Measurements from ENCODE around the gene SCN10A. TPM values are rescaled to one million over a fixed set of nuclear protein-coding genes. Genes with fewer than 3 reads are reported as not detected.

SCN10A gene
- total RNA-seq, 1 donor from 2014 or later: not detected

GRCh38 chr3:38650248-38650951 lies 165.6 kb downstream of the SCN10A start:
- Mint-ChIP-seq H3K9me3 (ENCODE audit: unreplicated experiment) (no peaks in the 10 kb centered on the region), H3K27ac (ENCODE audit: unreplicated experiment) (no peak overlapping the region), H3K36me3 (ENCODE audit: unreplicated experiment) (no peaks in the 10 kb centered on the region), H3K4me3 (ENCODE audit: unreplicated experiment) (no peak overlapping the region), H3K4me1 (ENCODE audit: unreplicated experiment) (peaks cover 2% of the 10 kb centered on the region), H3K27me3 (ENCODE audit: unreplicated experiment) (peaks cover 20% of the 10 kb centered on the region)
- TF ChIP-seq CTCF (IDR thresholded peaks at IDR 0.05): no peak
- no peak for DNase-seq (ENCODE audit: extremely low spot score, unreplicated experiment)

- H3K9me3 Mint-ChIP-seq (ENCODE audit: unreplicated experiment): no peaks in the 10 kb centered on the region
- peak; percentile 75 for DNase-seq (ENCODE audit: extremely low spot score, unreplicated experiment)
- no peaks in the 10 kb centered on the region for H3K36me3 Mint-ChIP-seq (ENCODE audit: unreplicated experiment)
- peak within 1 kb of the TSS; percentile 63 for H3K4me3 Mint-ChIP-seq (ENCODE audit: unreplicated experiment)
- no peak for TF ChIP-seq CTCF (IDR thresholded peaks at IDR 0.05)
- H3K27me3 Mint-ChIP-seq (ENCODE audit: unreplicated experiment): peaks cover 19% of the 10 kb centered on the region
- peaks cover 2% of the 10 kb centered on the region for H3K4me1 Mint-ChIP-seq (ENCODE audit: unreplicated experiment)
- no peak within 1 kb of the TSS for H3K27ac Mint-ChIP-seq (ENCODE audit: unreplicated experiment)
Observed at GRCh38 chr3:38649500-38650247, 166.3 kb downstream of the SCN10A start, which contains the start of gene SCN5A. Gene SCN5A, minus strand, starts transcription at chr3:38649687. Its CDS starts 16,380 bp downstream, at chr3:38633307.

- no peaks in the 10 kb centered on the region for H3K9me3 Mint-ChIP-seq (ENCODE audit: unreplicated experiment)
- H3K4me1 Mint-ChIP-seq (ENCODE audit: unreplicated experiment): peaks cover 2% of the 10 kb centered on the region
- TF ChIP-seq CTCF (IDR thresholded peaks at IDR 0.05): no peak
- no peaks in the 10 kb centered on the region for H3K36me3 Mint-ChIP-seq (ENCODE audit: unreplicated experiment)
- H3K27me3 Mint-ChIP-seq (ENCODE audit: unreplicated experiment): peaks cover 24% of the 10 kb centered on the region
- peak overlapping the region; percentile 63 for H3K4me3 Mint-ChIP-seq (ENCODE audit: unreplicated experiment)
- DNase-seq (ENCODE audit: extremely low spot score, unreplicated experiment): peak; percentile 83
- H3K27ac Mint-ChIP-seq (ENCODE audit: unreplicated experiment): no peak overlapping the region
Observed at GRCh38 chr3:38648659-38649499, 167.1 kb downstream of the SCN10A start.

GRCh38 chr3:38648024-38648658 lies 167.9 kb downstream of the SCN10A start:
- Mint-ChIP-seq H3K36me3 (ENCODE audit: unreplicated experiment) (no peaks in the 10 kb centered on the region), H3K27ac (ENCODE audit: unreplicated experiment) (no peak overlapping the region), H3K4me3 (ENCODE audit: unreplicated experiment) (peak overlapping the region; percentile 63), H3K4me1 (ENCODE audit: unreplicated experiment) (peaks cover 2% of the 10 kb centered on the region), H3K9me3 (ENCODE audit: unreplicated experiment) (no peaks in the 10 kb centered on the region), H3K27me3 (ENCODE audit: unreplicated experiment) (peaks cover 20% of the 10 kb centered on the region)
- TF ChIP-seq CTCF (IDR thresholded peaks at IDR 0.05): no peak
- DNase-seq (ENCODE audit: extremely low spot score, unreplicated experiment): peak; percentile 81
